NCI-H526 (cell line): ENCODE measurements around the gene HEXB.
"Not testable (repeated sequence)": the region's sequence is repeated elsewhere in the genome, so short reads cannot be mapped to it uniquely, and the experiment has no call there.

Experiments used
- DNase-seq, 2 experiments: peaks; one replicate each; lab custom pipeline; 2025; lab: John Stamatoyannopoulos, UW

HEXB gene

GRCh38 chr5:74659172-74659571, 25.9 kb upstream of the HEXB start:
- no peak for DNase-seq

DNA sequence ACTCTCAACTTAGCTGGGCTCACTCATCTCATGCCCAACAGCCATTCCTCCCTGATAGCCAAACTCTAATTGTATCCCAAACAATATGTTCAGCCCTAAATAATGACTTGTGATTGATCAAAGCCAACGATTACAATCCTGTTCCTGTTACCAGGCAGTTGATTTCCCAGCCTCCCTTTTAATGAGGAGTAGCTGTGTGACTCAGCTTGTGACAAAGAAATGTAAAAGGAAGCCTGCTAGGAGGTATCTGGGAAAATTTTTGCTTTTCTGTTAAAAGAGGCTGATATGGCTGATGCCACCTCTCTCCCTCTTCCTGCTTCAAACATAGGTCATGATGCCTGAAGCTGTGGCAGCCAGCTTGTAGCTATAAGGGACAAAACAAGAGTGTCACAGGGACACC, 24.9 kb upstream of the HEXB start:
- no peak for DNase-seq

DNA sequence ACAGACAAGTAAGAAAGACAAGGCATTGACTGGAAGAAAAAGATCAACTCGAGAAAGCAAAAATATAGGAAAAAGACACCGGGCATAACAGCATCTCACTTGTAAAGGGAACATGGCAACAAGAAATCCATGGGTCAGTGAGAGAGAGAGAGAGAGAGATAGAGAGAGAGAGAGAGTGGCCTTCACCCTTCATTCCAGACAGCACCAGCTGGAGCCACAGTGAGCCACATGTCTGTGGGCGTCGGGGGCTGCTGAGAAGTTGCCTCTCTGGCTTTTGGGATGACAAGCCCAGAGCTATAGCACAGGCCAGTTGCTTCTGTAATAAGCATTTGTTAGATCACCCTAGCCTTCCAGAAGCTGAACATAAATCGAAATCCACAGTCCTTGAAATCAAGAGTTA, 24.2 kb upstream of the HEXB start:
- DNase-seq, result no peak

DNA sequence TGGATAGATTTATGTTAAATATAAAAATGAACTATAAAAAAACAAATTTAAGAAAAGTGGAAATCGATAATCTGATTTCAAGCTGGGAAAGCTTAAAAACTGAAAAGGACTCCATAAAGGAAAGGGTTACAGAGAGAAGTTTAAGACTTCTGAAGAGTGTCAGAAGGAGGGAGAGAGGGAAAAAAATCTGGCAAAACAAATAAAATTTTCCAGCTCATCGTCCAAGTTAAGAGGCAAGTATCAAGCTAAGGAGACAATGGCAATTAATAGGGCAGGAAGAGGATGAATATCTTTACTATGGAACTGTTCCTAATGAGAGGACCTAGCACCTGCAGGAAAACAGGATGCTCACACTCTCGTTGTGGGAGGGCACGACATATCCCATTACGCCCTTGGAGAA, 20.5 kb upstream of the HEXB start:
- DNase-seq, result no peak

DNA sequence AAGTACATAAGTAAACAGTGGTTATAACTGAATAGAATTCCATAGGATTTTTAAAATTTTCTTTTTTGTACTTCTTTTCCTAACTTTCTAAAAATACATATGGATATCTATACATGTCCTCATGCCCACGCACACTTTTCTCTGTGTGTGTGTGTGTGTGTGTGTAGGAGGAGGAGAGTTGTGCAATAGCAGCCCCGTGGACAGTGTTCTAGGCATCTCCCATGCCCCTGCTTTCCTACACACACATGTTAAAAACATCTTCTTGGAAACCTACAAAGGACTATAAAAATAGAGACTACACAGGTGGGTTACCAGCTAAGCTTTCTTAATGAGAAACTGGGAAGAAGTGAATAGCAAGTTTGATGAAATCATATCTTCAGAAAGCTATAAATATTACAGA, 19.8 kb upstream of the HEXB start:
- no peak for DNase-seq

DNA sequence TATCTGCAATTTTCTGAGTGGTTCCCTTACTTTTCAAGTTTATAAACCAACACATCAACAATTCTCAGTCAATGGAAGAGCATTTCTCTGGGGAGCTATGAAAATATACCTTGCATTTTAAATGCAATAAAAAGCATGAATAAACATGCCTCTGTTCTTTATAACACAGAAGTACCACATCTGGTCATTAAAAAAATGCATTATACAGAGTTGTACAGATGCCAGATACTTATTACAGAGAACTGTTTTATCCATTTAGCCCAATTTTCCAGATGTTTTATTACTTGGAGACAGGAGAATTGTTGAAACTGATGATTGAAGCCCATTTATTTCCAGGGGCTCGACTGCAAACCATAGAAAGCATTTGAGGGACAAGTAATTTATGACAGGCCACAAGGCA, 19.2 kb upstream of the HEXB start:
- no peak for DNase-seq

DNA sequence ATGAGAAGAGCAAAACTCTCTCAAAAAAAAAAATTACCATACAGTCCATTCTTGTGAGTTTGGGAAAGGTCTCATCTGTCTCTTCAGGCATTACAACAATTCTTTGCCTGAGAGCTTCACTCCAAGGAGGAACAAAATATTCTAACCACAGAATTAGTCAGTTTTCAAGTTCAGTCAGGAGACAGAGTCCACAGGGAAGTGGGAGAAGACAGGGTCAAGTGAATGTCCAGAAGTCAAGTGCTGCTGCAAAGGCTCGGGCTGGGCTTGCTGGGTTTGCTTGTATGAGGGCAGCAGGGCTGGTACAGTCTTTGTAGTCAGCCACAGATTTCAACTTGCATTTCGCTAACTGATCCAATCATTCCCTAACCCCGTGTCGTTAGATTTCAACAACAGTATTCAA, 17.6 kb upstream of the HEXB start:
- DNase-seq, result no peak

DNA sequence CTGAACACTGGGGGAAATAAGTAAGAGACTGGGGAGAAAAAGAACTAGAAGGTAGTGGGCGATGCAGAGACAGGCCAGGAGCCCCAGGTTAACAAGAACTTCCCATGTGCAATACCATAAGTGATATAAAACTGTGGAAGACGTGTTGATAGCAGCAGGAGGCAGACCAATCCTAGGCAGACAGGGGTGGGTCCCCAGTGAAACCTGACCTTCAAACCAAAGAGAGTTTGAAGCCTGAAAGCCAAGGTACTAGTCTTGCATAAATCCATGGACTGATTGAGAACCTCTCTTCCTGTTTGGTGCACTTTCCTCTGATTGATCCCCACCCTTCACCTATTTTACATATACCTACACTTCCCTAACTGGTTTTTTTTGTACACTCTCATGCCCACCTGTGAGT, 15.2 kb upstream of the HEXB start:
- no peak for DNase-seq

DNA sequence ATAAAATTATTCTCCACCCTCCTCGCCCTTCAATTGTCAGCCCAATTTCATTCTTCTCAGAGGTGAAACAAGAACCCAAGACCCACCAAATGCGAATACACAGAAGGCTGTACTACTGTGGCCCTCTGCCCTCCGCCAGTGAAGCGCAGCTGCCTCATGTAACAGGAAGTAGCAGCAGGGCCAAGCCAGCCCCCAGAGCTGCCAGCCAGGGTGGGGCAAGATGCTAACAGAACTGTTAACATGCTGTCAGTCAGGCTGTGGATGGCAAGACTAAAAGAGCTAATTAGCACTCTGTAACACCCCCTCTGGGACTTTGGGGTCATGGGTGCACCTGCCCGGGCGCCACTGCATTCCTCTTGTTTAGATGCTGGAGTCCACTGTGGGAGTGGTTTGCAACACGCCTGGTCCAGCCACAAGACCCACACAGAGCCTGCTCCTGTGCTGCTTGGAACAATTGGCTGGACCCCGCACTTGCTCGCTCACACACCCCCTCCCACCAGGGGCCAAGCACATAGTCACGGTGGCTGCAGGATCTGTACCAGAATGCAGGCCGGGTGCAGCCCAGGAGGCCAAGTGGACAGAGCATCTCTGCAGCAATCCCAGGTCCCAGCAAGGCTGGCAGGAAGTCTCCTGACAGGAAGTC, 14.5 kb upstream of the HEXB start:
- DNase-seq, result no peak

DNA sequence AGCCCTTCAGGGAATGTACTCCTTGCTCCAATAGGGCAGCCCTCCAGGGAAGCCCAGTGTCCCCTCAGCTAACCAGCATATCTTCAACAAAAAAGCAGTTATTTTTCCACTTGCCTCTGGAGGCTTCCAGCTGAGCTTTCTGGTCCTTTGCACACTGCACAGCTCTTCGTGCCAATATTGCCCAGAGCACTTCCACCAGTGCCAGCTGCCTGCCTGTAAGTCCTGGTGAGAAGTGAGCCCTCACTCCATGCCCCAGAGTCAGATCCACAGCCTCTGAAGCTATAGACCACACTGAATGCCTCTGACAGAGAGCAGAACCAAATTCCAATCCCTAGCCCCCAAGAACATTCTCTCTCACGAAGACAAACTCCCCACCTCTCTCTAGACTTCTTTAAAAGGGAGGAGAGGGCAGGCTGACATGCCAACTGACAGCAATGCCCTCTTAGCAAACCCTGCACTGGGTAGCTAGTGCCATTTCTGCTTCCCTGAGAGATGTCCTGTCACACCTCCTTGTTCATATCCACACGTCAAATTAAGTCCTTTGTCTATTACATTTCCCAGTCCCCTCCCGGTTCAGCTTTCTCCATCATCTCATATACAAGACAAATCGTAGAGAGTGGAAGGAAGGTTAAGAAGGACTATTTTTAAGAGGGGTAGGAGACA, 12.7 kb upstream of the HEXB start:
- no peak for DNase-seq

DNA sequence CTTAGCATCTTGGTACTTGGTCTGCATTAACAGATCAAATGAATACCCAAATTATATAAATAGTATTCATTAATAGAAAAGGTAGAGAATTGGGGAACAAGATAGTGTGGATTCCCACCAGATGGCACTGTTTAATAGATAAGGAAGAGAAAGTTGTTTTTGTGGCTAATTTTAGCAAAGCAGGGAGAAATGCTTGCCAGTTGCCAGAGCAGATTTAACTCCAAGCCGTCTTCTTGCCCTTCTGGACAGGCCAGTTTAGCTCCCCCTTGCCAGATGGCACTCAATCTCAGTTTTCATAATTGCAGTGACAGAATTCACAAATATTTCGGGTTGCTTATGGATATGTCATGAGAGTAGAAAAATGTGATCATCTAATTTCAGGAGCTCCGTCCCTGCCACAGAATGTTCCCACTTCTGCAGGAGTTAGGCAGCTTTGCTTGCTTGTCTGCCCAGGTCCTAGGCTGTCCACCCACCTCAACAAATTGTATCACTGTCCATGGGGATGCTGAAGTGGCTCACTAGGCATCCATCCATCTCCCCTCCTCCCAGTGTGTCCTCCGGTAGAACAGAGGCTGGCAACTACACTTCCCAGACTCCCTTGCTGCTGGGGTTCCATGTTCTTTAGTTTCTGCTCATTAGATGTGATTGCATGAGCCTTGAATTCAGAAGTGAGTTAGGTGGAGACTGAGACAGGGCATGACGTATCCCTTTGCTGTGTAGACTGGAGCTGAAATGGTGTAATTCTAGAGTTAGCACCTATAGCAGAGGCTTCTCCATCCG, 11.8 kb upstream of the HEXB start:
- peak in 1 of 2 experiments; percentile 24 for DNase-seq

- DNase-seq, result not testable (repeated sequence)
These were observed 8.6 kb upstream of the HEXB start for GRCh38 chr5:74676466-74676865.

GRCh38 chr5:74678123-74678522, 6.9 kb upstream of the HEXB start:
- DNase-seq, result not testable (repeated sequence)

GRCh38 chr5:74679300-74679699, 5.7 kb upstream of the HEXB start:
- DNase-seq, result not testable (repeated sequence)

GRCh38 chr5:74679966-74680365, 5.1 kb upstream of the HEXB start:
- DNase-seq, result no peak

DNA sequence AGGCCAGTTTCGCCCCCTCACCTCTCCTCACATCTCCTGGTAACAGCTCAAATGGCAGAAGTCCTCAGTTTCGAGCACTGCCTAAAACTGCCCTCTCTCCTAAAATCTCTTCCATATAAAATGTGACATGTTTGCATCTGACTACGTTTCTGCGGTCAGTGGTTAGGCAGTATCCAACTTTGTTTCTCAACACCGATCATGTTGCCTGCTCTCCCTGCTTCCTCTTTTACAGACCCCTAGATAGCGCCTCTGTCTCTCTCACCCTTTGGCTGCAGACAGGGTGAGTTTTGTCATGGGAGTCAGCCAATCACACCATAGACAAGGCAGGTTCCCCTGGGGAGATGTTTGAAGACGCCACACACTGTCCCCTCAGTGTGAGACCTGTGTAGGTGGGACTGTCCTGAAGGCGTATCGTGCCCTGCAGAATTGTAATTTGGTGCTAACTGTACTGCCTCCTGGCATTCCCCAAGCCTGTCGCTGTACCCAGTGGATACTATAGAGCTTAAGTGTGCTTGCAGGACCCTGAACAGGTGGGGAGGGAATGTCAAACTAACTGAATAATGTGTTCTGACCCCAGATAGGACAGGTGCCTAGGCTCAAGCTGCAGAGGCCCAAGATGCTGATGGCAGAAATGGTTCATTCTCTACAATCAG, 1.1 kb downstream of the HEXB start:
- no peak for DNase-seq

- no peak for DNase-seq
These were observed 2.1 kb downstream of the HEXB start for GRCh38 chr5:74686962-74687751.

DNA sequence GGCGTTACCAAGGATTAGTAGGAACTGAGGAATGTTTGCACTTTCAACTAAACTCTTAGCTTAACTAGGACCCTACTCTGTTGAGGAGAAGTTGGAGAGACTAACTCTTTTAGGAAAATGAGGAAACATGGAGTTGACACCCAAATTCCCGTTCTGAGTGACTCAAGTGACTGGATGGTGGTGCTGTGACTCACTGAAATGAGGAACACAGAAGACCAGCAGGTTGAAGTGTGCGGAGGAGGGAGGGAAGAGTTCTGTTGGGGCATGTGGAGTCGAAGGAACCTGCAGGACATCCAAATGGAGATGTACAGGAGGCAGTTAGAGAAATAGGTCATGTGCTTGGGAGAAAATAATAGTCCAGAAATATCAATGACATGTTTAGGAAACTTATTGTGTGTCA, 8.2 kb downstream of the HEXB start:
- DNase-seq, result no peak

DNA sequence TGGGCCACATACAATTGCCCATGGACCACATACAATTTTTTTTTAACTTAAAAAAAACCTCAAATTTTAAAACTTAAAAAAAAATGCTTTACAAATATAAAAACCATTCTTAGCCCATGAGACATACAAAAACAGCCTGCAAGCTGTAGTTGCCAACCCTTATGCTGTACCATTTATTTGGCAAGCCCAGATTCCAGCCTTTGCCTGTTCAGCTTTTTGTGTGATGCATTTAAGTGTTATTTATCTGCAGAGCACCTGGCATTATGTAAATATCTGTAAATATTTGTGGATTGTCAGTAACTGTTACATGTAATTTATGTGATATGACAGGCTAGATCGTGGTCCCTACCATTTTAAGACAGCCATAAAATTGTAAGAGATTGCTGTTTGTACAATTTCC, 32.6 kb downstream of the HEXB start:
- no peak for DNase-seq

DNA sequence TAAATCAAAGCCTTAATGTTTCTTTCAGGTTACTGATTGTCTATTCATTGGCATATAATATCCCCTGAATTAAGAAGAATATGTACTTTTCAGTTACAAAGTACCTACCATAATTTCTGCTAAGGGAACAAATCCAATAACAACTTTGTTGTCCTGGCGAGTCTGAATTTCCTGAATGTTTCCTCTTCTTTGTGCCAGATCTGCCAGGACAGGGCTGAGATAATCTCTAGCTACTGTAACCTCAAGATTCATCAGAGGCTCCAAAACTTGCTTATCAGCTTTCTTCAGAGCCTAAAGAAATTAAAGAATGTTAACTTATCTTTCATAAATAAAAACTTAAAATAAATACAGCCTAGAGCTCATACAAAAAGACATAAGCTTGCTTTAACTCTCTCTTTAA, 37.2 kb downstream of the HEXB start:
- DNase-seq, result no peak

- no peak for DNase-seq
These were observed 40.3 kb downstream of the HEXB start for GRCh38 chr5:74725331-74725730.

GRCh38 chr5:74736759-74737158, 51.7 kb downstream of the HEXB start:
- no peak for DNase-seq
